NOMO-1 (cell line): ENCODE data around the gene ITGA3.
A peak's percentile ranks its signal among the peaks of the same experiment; 100 is the strongest.

Source experiments
- DNase-seq, 2 experiments: peaks; one replicate each; lab custom pipeline; 2025; ENCODE audit not compliant: unreplicated experiment in 2 of 2; lab: John Stamatoyannopoulos, UW

The ITGA3 gene

DNA sequence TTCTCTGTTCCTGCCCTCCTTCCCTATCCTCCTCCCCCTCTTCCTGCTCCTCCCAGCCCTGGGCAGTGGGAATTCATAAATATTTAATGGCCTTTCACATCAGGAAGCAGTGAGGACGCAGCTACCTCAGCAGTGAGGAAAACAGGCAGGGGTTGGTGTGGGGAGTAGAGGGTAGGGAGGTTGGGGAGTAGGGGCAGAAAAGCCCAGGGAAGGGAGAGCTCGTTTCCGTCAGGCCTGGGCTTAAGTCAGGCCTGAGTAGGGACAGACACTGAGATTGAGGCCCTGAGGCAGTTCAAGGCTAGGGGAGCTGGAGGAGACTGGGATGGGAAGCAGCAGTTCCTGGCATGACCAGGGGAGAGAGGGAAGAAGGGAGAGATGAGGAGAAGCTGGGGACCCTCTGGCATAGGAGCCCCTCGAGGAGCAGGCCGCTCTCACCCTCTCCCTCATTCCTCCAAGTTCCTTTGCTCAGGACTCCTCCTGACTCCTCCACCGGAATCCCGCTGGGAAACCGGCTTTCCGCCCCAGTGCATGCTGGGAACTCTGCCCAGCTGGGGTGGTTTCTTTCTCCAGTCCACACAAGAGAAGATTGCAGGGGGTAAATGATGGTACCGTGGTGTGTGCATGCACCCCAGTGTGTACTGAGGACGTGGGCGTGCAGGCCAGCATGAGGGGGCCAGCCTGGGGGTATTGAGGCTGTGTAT is 67.9 kb downstream of the ITGA3 start:
- no peak for DNase-seq

DNA sequence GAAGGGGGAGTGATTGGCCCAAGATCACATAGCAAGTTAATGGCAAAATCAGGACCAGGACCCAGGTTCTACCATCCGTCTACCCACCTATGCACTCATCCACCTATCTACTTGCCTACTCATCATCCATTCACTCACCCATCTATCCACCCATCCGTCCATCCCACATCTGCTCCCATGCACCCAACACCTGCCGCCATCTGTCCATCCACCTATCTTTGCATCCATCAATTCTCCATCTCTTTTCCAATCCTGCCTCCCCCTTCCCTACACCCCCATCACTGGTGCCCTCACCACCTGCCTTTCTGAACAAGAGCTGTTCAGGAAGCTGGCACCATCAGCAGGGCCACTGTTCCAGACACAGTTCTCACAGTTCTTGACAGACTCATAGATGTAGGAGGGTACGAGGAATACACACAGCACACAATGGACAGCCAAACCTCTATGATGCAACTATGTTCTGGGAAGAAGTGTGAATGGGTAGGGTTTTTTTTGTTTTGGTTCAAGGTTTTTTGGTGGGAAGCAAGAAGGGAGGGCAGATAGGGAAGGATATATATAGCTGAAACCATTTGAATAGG is 69.6 kb downstream of the ITGA3 start:
- DNase-seq = no peak

DNA sequence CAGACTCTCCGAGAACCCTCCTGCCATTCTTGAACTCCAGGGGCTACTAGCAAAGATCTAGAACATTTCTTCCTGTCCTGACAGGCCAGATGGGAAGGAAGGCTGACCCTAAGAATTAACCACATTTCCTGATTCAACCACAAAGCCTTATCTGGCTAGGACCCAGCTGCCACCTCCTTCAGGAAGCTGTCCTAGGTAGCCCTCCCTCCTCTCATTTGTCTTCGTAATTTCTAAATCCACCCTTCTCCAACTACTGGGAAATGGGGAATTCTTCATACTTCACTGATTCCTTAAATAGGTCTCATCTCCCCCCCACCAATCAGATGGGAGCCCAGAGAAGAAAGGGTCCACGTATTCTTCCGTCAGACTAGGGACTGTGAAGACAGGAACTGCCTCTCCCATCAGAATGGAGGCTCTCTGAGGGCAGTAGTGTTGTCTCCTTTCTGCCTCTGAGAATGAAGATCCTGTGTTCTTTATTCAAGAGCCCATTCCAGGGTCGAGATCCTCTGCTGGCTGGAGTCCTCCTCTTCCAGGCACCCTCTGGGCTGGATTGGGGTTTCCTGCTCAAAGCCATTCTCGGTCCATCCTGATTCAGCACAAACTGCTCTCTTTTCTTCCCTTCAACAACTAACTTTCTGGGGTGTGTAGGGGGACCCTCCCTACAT is 71.9 kb downstream of the ITGA3 start:
- DNase-seq = peak; percentile 28 to 49

DNA sequence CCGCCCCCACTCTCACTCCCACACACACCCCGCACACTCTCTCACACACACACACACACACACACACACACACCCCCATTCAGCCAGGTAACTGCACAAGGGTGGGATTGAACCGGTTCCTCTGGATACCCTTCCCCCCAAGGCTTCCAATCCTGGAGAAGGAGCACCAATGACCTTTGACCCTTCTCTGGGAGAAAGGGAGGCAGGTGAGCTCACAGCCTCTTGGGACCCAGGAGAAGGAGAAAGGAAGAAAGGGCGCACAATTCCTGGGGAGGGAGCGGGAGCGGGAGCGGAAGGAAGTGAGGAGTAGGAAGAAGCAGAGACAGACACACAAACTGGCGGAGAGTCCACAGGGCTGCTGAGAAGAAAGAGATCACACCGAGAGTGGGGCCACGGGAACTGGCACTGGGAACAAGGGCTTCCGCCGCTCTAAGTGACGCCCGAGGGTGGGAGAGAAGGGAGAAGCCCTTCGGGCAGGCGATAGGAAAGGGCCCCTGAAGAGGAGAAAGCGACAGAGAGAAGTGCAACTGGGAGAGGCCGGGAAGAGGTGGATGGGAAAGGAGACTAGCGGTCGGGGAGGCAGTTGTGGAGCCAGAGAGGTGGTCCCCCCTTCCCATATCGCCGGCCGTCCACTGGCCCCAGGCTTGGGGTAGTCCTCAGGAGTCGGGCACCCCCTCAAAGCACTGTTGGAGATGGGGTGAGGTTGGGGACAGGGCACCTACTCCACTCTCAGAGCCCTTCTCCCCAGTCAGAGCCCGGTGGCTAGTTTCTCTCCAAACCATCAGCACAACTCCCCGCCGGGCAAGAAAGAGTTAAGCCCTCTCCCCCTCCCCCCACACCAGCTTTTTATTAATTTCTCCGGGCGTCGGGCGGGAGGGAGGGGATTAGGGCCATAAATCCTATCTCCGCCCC is 72.8 kb downstream of the ITGA3 start:
- no peak for DNase-seq

DNA sequence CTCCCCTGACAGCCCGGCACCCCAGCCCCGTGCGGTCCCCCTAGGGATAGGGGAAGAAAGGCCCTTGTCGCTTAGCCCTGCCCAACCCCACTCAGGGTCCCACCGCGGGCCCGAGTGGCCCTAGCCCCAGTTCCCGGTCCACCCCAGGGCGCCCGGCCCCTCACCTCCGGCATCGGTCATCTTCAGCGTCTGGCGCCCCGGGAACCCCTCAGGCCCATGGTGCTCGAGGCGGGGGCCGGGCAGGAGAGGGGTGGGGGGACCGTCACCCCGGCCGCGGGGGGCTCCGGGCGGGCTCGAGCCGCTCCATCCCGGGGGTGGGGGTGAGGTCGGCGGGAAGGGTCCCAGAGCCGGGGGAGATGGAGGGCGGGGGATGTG is 73.4 kb downstream of the ITGA3 start:
- no peak for DNase-seq

DNA sequence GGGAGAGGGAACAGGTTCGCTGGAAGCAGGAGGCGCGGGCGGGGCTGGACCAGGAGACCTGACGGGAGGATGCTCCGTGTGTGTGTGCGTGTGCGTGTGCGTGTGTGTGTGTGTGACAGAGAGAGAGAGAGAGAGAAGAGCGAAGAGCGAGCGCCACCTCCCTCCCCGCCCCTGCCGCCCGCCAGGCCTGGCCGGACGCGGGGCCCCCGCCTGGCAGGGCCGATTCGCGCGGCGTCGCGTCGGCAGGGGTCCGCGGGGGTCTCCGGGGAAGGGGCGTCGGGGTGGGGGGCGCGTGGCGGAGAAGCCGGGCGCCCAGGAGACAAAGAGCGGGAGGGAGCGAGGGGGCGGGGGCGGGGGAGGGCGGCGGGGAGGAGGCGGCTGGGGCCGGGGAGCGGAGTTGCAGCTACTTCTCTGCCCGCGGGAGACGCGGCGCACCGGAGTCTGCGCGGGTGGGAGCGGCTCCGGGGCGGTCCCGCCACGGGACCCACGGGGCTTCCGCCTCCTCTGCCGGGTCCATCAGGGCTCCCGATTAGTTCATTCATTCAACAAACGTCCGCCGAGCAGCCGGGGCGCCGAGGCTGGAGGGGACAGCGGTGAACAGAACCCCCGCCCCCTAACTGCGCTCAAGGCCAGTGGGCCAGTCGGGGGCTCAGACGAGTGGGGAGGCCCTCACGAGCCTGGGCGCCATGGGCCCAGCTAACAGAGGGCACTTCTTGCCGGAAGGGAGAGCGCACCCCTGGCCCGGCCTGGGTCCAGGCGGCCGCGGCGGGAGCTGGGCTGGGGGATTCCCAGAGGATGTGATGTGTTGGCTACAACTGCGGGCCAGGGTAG is 74.0 kb downstream of the ITGA3 start, which contains the start of gene SAMD14:
SAMD14 (minus strand) TSS at position 433 of the 831 bp plus-strand sequence. CDS start 5,201 bp downstream, outside the sequence.
- DNase-seq = peak in 1 of 2 experiments; percentile 22

DNA sequence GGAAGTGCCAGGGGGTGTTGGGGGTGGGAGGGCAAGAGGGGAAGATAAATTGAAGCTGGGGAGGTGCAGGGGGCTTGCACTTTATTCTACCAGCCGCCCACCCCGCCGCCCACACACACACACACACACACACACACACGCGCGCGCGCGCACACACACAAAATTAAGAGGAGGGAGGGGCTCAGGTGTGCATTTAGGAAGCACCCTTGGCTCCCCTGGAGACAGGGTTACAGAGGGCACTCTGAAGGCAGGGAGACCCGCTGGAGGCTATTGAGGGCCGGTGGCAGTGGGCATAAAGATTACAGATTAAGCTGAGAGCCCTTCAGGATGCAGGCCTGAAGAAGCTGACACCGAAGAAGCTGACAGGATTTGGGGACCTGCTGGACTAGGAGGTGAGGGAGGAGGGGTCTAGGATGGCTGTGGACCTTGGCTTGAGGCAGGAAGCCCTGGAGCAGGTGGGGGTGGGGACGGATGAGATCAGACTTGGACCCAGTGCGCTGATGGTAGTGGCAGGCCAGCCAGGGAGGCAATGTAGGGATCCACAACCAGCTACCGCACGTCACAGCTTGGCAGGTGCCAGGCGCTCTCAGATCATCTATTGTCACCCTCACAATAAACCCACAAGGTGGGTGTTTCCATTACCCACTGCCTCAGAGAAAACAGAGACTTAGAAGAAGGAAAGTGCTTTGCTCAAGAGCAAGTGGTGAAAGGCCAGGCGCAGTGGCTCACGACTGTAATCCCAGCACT is 74.8 kb downstream of the ITGA3 start:
- no peak for DNase-seq

DNA sequence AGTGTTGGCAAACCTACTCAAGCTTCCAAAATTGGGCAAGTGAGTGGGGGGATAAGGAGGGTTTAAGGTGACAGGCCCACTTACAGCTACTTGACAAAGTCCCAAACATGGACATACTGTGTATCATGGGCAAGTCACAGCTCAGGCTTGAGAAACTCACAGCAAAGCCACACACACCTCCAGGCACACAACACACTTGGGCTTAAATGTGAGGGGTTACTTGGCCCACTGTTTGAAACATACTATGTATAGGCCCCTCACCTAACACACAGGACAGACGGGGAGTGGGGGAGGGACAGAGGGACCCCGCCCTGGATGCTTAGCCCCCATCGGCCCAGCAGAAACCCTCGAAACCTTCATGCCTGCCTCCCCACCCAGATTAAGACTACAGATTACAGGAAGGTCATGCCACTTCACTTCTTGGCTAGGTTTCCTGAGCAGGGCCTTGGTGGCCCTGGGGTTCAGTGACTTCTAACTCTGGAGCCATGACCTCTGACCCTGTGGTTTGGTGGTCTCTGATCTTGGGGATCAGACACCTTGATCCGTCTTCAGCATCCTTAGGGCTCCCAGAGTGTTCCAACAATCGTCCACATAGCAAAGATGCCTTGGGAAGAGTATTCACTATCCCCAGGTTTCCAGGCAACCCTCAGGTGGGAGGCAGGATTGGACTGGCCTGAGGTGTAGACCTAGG is 76.3 kb downstream of the ITGA3 start:
- no peak for DNase-seq

DNA sequence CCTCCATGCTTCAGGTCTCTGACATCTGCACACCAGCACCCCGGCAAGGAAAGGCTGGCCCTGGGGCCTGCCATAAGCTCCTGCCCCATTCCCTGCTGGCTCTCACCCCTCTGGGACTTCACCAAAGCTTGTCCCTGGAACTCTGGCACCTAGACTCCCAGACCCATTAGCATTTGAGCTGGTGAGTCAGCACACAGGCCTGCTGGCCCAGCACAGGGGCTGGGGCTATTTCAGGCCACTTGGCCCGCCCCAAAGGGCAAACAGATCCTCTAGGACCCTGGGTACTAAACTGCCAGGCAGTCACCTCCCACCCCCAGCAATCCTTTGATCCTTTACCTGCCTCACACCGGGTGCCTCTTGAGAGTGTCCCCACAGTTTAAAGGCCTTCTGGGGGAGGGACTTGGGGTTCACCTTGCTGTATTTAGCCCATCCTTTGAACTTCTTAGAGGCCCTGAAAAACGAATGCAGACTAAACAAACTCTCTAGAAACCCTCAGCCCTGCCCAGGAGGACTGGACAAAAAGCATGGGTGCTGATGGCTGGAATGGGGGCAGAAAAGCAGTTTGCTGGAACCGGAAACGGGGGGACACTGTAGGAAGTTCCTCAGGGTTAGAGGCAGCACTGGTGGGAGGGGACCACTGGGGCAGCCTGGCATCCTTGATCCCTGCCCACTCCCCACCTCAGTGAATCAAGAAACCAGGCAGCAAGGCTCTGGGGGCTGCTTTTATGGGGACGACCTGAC is 77.3 kb downstream of the ITGA3 start:
- no peak for DNase-seq

DNA sequence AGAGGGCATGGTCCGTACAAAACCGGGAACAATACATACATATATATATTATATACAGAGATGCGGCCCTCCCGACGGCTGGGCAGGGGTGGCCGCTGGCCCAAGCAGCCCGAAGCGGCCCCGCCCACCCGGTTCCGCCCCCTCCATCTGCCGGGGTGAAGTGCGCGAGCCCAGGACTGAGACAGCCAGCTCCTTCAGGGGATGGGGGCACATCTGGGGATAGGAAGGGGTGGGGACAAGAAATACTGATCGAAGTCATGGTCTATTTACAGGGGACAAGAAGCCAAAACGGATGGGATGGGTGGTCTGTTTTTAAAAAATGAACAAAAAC is 77.8 kb downstream of the ITGA3 start:
- no peak for DNase-seq

DNA sequence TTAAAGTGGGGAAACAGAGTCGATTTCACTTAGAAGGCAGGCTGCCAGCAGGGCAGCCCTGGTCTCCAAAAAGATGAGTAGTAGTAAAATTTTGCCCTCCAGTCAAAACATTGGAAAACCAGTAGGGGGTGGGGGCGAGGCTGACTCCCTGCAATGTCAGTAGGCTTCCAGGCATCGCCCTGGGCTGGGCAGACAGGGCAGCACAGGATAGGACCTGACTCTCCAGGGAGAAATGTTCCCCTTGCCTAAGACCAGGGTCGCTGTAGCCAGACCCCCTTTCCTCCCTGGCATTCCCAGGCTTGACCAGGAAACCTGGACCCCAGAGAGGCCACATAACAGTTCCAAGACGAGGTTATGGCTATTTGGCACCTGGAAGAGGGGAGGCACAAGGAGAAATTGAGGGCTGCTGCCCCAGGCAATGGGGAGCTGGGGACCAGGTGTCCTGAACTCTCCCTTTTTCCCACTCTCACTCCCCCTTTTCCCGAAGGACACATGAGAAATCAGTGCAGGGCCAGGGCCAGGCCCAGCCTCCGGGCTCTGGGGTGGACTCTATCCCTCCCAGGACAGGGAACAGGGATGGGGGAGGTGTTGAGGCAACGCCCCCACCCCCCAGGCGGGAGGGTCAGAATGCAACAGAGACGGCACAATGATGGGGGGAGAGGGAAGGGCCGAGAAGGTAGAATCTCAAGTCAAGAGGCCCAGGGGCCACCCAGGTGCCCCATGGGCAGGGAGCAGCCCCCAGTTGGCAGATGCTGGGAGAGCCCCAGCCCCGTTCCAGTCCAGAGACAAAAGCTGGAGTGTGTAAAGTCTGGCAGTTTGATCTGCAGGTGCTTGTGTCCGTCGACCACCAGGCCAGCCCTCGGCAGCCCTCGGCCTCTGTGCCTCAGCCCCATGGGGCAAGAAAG is 78.5 kb downstream of the ITGA3 start:
- no peak for DNase-seq

DNA sequence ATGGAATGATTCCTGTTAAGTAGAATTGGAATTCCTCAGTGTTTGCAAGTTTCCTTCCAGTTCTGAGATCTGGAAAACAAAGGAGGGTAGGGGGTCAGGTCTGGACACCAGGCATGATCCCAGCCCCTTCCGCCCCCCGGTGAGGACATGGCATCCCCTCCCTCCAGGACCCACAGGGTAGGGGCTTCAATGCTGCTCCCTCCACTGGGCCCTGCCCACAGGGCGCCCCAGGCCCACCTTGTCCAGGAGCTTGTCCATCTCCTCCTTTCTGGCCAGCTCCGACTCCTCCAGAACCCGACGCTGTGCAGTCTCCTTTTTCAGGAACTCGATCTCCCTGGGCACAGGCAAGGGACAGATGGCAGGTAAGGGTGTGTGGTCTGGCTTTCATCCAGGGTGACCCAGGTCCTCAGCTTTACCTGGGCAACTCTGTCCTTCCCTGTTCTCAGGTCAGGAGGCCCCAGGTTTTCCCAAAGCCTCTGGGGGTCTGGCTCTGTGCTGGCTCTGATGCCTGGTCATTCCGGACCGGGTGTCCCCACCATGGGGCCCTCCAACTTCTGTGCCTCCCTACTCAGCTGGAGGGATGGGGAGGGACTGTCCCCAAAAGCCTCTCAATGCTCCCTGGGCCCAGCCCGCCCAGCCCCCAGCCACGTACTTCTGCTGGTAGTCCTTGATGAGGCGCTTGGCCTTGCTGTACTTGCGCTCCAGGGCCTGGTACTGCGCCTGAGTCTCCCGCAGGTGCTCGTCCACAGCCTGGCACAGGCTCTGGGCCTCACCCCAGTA is 79.6 kb downstream of the ITGA3 start:
- DNase-seq = no peak

DNA sequence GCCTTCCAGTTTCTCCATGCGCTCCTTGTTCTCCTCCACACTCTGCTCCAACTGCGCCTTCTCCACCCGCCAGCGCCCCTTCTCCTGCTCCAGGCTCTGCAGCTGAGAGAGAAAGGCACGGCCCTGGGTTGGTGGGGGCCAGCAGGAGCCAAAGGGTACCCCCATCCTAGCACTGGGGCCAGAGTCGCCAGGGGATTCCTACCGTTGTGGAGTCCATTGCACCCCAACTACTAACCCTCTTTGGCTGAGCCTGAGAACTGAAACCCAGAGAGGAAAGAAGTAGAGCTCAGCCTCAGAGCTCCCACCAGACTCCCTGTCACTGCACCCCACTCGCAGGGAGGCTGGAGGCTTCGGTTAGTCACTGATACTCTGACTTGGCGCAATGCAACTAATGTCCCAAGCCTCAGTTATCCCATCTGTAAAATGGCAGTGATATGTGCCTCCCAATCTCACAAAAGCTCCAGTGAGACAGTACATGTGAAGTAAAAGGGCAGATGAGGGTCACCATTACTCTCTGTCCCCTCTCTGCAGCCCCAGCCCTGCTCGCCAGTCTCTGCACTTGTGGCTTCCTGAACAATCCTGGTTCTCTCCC is 80.3 kb downstream of the ITGA3 start:
- no peak for DNase-seq

DNA sequence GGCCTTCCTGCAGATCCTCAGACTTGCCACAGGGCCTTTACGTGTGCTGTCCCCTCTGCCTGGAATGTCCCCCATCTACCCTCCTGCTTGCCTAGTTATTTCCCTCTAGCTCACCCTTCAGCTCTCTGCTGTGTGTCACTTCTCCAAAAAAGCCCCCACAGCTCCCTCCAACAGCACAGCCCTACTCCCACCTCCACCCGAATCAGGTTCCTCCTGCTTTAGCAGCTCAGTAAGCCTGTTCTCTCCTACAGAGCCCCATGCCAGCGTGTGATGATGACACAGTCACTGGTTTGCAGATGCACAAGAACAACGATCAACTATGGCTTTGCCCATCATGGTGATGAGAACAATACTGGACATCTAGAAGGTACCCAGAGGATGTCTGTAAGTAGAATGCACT is 81.1 kb downstream of the ITGA3 start:
- DNase-seq = no peak

DNA sequence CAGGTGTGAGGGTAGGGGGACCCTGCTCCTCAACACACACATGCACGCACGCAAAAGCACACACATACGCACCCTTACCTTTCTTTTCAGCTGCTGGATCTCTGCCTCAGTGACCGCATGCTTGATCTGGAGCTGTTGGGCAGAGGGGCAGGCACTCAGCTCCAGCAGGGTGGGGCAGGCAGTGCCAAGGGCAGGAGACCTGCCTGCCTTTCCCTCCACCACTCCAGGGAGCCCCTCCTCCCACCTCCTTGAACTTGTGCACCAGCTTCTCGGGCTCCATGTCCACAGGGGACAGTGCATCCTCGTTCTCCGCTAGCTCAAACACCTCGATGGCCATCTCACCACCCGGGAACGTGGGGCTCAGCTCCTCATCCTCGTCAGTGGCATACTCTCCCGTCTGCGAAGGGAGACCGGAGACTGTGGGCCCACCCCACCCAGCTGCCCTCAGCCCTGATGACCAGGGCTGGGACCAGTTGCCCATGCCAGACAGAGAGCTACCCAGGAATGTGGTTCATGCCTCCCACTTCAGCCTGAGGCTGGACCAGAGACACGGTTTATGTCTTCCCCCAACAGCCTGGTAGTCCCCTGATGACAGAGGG is 83.4 kb downstream of the ITGA3 start:
- no peak for DNase-seq
